Measurements from ENCODE around the gene DAB2. TPM values are rescaled to one million over a fixed set of nuclear protein-coding genes. Genes with fewer than 3 reads are reported as not detected.

The DAB2 gene
- total and polyA plus RNA-seq, 2 of the 8 experiments (the other 6 are each of a cell fraction or from before 2014, with no cell fraction given): 2.6 to 4.9 TPM

DNA sequence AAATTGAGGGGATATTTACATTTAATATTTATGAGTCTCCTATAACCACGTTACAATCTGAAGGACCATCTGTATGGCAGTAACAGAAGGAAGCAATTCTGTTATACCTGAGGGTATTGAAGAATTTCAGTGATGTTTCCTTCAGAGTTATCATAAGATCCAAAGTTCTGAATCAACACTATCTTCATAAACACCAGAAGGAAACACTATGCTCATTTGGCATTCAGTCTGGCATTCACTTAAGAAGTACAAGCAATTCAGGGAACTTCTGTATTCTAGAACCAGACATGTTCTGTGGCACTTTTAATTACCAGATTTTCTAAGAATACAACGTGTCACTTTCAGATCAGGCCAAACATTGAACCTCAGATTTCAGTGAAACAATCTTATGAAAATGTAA lies 9.6 kb downstream of the DAB2 start:
- Histone ChIP-seq H3K23me2 (ENCODE audit: low read depth, low read length) (no peaks in the 10 kb centered on the region), H2BK15ac (ENCODE audit: low read length) (no peak overlapping the region), H2AK5ac (ENCODE audit: low read depth, low read length) (no peak overlapping the region), H3K18ac (ENCODE audit: extremely low read depth, low read length) (no peak overlapping the region), H3K27ac (ENCODE audit: low read depth, low read length) (no peak overlapping the region), H4K20me1 (replicated peaks in 1 of 2; ENCODE audit: control insufficient read depth in 1 of 2, insufficient read depth in 2 of 2, low read length in 2 of 2) (no peaks in the 10 kb centered on the region), H3K36me3 (ENCODE audit: control insufficient read depth in 2 of 4, insufficient read depth in 4 of 4, low read length in 3 of 4) (no peaks in the 10 kb centered on the region), H2BK20ac (ENCODE audit: low read length) (no peak overlapping the region), H3K14ac (ENCODE audit: insufficient read length) (no peak overlapping the region), H2BK5ac (ENCODE audit: low read depth, low read length) (no peak overlapping the region), H3K4me2 (ENCODE audit: insufficient read depth in 1 of 2, low read depth in 2 of 2, low read length in 2 of 2) (no peak overlapping the region), H4K91ac (replicated peaks; ENCODE audit: insufficient read length, low read length) (no peak overlapping the region), H3K56ac (replicated peaks; ENCODE audit: insufficient read length, low read depth, low read length) (no peak overlapping the region), H2AFZ (ENCODE audit: low read length) (no peak overlapping the region), H3K9me3 (ENCODE audit: insufficient read depth in 2 of 2, low read depth in 1 of 2, low read length in 1 of 2) (no peaks in the 10 kb centered on the region), H4K5ac (ENCODE audit: insufficient read length, low read depth, low read length) (no peak overlapping the region), H4K8ac (ENCODE audit: extremely low read depth, insufficient read depth, low read length) (no peak overlapping the region), H3K4me1 (replicated peaks in 1 of 4; ENCODE audit: control insufficient read depth in 3 of 4, insufficient read depth in 4 of 4, low read length in 3 of 4) (peaks cover 0 to 5% (median 2%) of the 10 kb centered on the region in 4 experiments; a peak in 2 of 7 replicates), H3K9ac (replicated peaks in 1 of 4; ENCODE audit: extremely low read depth in 1 of 4, low read depth in 3 of 4, low read length in 3 of 4) (no peak overlapping the region), H2BK120ac (replicated peaks; ENCODE audit: low read depth, low read length) (no peak overlapping the region), H3K4me3 (ENCODE audit: extremely low read depth in 1 of 4, insufficient read depth in 2 of 4, low read depth in 3 of 4, low read length in 4 of 4) (no peak overlapping the region), H3K23ac (ENCODE audit: insufficient read length) (no peak overlapping the region), H3K79me2 (ENCODE audit: control insufficient read depth in 1 of 2, insufficient read depth in 2 of 2, low read length in 2 of 2) (no peaks in the 10 kb centered on the region), H3K27me3 (replicated peaks in 1 of 4; ENCODE audit: control insufficient read depth in 3 of 4, extremely low read depth in 1 of 4, insufficient read depth in 3 of 4, low read length in 3 of 4) (no peaks in the 10 kb centered on the region), H3K79me1 (ENCODE audit: low read depth, low read length) (no peaks in the 10 kb centered on the region), H2BK12ac (ENCODE audit: low read depth, low read length) (no peak overlapping the region), H3K4ac (replicated peaks; ENCODE audit: insufficient read length, low read depth, low read length) (no peak overlapping the region)
- no peak for DNase-seq (ENCODE audit: low read depth in 1 of 2, low spot score in 2 of 2)
- CTCF ChIA-PET (ENCODE audit: partially characterized antibody): interaction anchor here (0.6 to 3.8 kb wide), 6 partner anchors 9 to 212 kb away, joined by 3 to 15 read pairs (median 4); partner anchors contain the start of gene DAB2
- whole genome bisulfite sequencing, 2 experiments (ENCODE audit: extremely low coverage in 1 of 2, insufficient coverage in 1 of 2, insufficient read length in 1 of 2, insufficient replicate concordance in 2 of 2, low coverage in 1 of 2, low lambda C conversion rate in 2 of 2, missing lambda C conversion rate in 1 of 2): 86% methylated on average over 2 of the region's 2 CpGs; no CpG with 5 or more reads in 1 of the 2 experiments
- POLR2A ChIA-PET (ENCODE audit: partially characterized antibody): no interaction called here
- TF ChIP-seq JUN (IDR thresholded peaks at IDR 0.05; ENCODE audit: low read depth, low read length): no peak
- no peak for TF ChIP-seq FOSL1 (IDR thresholded peaks at IDR 0.05; ENCODE audit: insufficient read depth, low read depth, low read length)
- no peak for TF ChIP-seq BACH1 (IDR thresholded peaks at IDR 0.05; ENCODE audit: low read length)
- no peak for TF ChIP-seq CBX5 (IDR thresholded peaks at IDR 0.05; ENCODE audit: low read depth, low read length)
- TF ChIP-seq KDM1A (IDR thresholded peaks at IDR 0.05; ENCODE audit: borderline replicate concordance, low read length): no peak
- no peak for TF ChIP-seq JUND (IDR thresholded peaks at IDR 0.05; ENCODE audit: low read length)
- TF ChIP-seq KDM4A (IDR thresholded peaks at IDR 0.05; ENCODE audit: low read depth, low read length, severe bottlenecking): no peak
- no peak for TF ChIP-seq POLR2AphosphoS5 (IDR thresholded peaks at IDR 0.05; ENCODE audit: low read depth, low read length)
- no peak for TF ChIP-seq SP4 (IDR thresholded peaks at IDR 0.05; ENCODE audit: low read length)
- no peak for TF ChIP-seq SIN3A (conservative IDR thresholded peaks at IDR 0.05 in 1 of 2, IDR thresholded peaks at IDR 0.05 in 1 of 2; ENCODE audit: low read depth in 1 of 2, low read length in 2 of 2)
- FAIRE-seq: no peak
